ENCODE data around the gene LIX1L.
"Not testable (repeated sequence)": the region's sequence is repeated elsewhere in the genome, so short reads cannot be mapped to it uniquely, and the experiment has no call there.

The LIX1L gene

GRCh38 chr1:145935708-145936107, 22.1 kb downstream of the LIX1L start:
- no peak for TF ChIP-seq CTCF (IDR thresholded peaks at IDR 0.05; ENCODE audit: insufficient read depth, missing control alignments)
- FAIRE-seq (no peak), DNase-seq (ENCODE audit: insufficient read length, low spot score) (no peak)

- not testable (repeated sequence) for FAIRE-seq; DNase-seq (ENCODE audit: insufficient read length, low spot score)
Measured at GRCh38 chr1:145932522-145933009, 25.3 kb downstream of the LIX1L start.

GRCh38 chr1:145927916-145928643, 29.7 kb downstream of the LIX1L start:
- no peak for TF ChIP-seq CTCF (IDR thresholded peaks at IDR 0.05; ENCODE audit: insufficient read depth, missing control alignments)
- FAIRE-seq (no peak), DNase-seq (ENCODE audit: insufficient read length, low spot score) (no peak)

GRCh38 chr1:145927063-145927886, 30.5 kb downstream of the LIX1L start, which contains the start of gene RBM8A:
Gene RBM8A (minus strand): TSS chr1:145927484. CDS start chr1:145927426, 58 bp downstream.
- peak; percentile 53 for TF ChIP-seq CTCF (IDR thresholded peaks at IDR 0.05; ENCODE audit: insufficient read depth, missing control alignments)
- FAIRE-seq (peak; percentile 84), DNase-seq (ENCODE audit: insufficient read length, low spot score) (no peak)

GRCh38 chr1:145926686-145927062, 31.1 kb downstream of the LIX1L start:
- DNase-seq (ENCODE audit: insufficient read length, low spot score) (no peak), FAIRE-seq (no peak)

GRCh38 chr1:145922266-145922665, 35.6 kb downstream of the LIX1L start:
- TF ChIP-seq CTCF (IDR thresholded peaks at IDR 0.05; ENCODE audit: insufficient read depth, missing control alignments): no peak
- DNase-seq (ENCODE audit: insufficient read length, low spot score): no peak
- no peak for FAIRE-seq

More at GRCh38 chr1:145926686-145927062, 31.1 kb downstream of the LIX1L start:
- no peak for TF ChIP-seq CTCF (IDR thresholded peaks at IDR 0.05; ENCODE audit: insufficient read depth, missing control alignments)

- not testable (repeated sequence) for DNase-seq (ENCODE audit: insufficient read length, low spot score); FAIRE-seq
Measured at GRCh38 chr1:145920297-145920696, 37.5 kb downstream of the LIX1L start.
